Endothelial cell of umbilical vein (primary cell): Measurements from ENCODE around the gene DMTF1. TPM values are rescaled to one million over a fixed set of nuclear protein-coding genes. Genes with fewer than 3 reads are reported as not detected.

Experiments
- BruUV-seq: library from RNA; stranded (reverse); fragments of 400-500 nt; replicated peaks from 2 replicates; lab custom pipeline; 2021; lab: Mats Ljungman, UMichigan
- CTCF ChIA-PET: fragments of 300-600, 350-600 bp; sonication (Branson Sonifier 250); formaldehyde crosslinking; loops from one replicate; lab custom pipeline; 2021; ENCODE audit warnings: antibody characterized with exemption, inconsistent platforms; lab: Charles Lee
- POLR2A ChIA-PET: fragments of 300-600, 350-600 bp; sonication (Branson Sonifier 250); formaldehyde crosslinking; loops from one replicate; lab custom pipeline; 2021; ENCODE audit warnings: antibody characterized with exemption, inconsistent platforms; lab: Charles Lee
- DNase-seq: peaks from one replicate; pipeline ENCODE4 v3.0.0-alpha.2; 2011; ENCODE audit warnings: low read depth, low spot score
- FAIRE-seq: peaks from 2 replicates; lab custom pipeline; 2011; peaks lifted over from hg19 to GRCh38; lab: Jason Lieb, UNC
- H2AFZ ChIP-seq: 2 replicates; pipeline ENCODE4 v1.6.0; 2012; ENCODE audit warnings: low read depth, low read length, control low read depth, inconsistent platforms
- H3K27ac ChIP-seq: 2 replicates; pipeline ENCODE4 v1.5.1; 2011; ENCODE audit warnings: low read depth, mild to moderate bottlenecking, control low read depth, low read length, moderate library complexity; ENCODE audit not compliant: insufficient read depth
- H3K27me3 ChIP-seq, 2 experiments: 2 replicates each; pipeline versions ENCODE4 v1.6.0 to v1.6.1; 2011; ENCODE audit warnings: low read length in 2 of 2, mixed read lengths in 1 of 2; ENCODE audit not compliant: control insufficient read depth in 2 of 2, insufficient read depth in 2 of 2
- H3K36me3 ChIP-seq, 2 experiments: 2 replicates in 1 of 2; 3 replicates in 1 of 2; pipeline ENCODE4 v1.5.1; 2011; ENCODE audit warnings: low read length in 2 of 2, mild to moderate bottlenecking in 1 of 2, moderate library complexity in 1 of 2; ENCODE audit not compliant: control insufficient read depth in 2 of 2, insufficient read depth in 2 of 2; ENCODE audit errors: extremely low read depth in 1 of 2
- H3K4me1 ChIP-seq: 3 replicates; pipeline ENCODE4 v1.5.1; 2011; ENCODE audit warnings: mild to moderate bottlenecking, low read length; ENCODE audit not compliant: control insufficient read depth, insufficient read depth; ENCODE audit errors: extremely low read depth
- H3K4me2 ChIP-seq: 2 replicates; pipeline ENCODE4 v1.6.1; 2011; ENCODE audit warnings: low read length, control low read depth, mixed read lengths; ENCODE audit not compliant: insufficient read depth
- H3K4me3 ChIP-seq, 3 experiments: fragments of 200-600 bp in 1 of 3; sonication (generic), shearing (Covaris generic) in 1 of 3; replicated peaks in 1 of 3; 2 replicates each; pipeline ENCODE4 v1.5.1; 2011 to 2016; ENCODE audit warnings: control low read depth in 3 of 3, low read length in 3 of 3, mild to moderate bottlenecking in 2 of 3, inconsistent platforms in 1 of 3, low read depth in 1 of 3, moderate library complexity in 1 of 3; ENCODE audit not compliant: insufficient read depth in 1 of 3
- H3K79me2 ChIP-seq: 2 replicates; pipeline ENCODE4 v1.6.0; 2012; ENCODE audit warnings: low read length, inconsistent platforms; ENCODE audit not compliant: control insufficient read depth, insufficient read depth
- H3K9ac ChIP-seq: replicated peaks from 2 replicates; pipeline ENCODE3; 2011; ENCODE audit warnings: low read length, control low read depth; ENCODE audit not compliant: insufficient read depth; ENCODE audit errors: extremely low read depth
- H3K9me1 ChIP-seq: replicated peaks from 3 replicates; pipeline ENCODE4 v1.6.0; 2011; ENCODE audit warnings: mild to moderate bottlenecking, low read length; ENCODE audit not compliant: control insufficient read depth, insufficient read depth; ENCODE audit errors: extremely low read depth
- H3K9me3 ChIP-seq: replicated peaks from 2 replicates; pipeline ENCODE4 v1.5.1; 2012; ENCODE audit warnings: low read length, inconsistent platforms; ENCODE audit not compliant: control insufficient read depth, insufficient read depth
- H4K20me1 ChIP-seq: replicated peaks from 2 replicates; pipeline ENCODE3; 2011; ENCODE audit warnings: mild to moderate bottlenecking, low read length; ENCODE audit not compliant: control insufficient read depth, insufficient read depth; ENCODE audit errors: extremely low read depth
- EZH2 ChIP-seq: IDR thresholded peaks from 2 replicates; pipeline ENCODE4 v1.6.1; 2012; ENCODE audit warnings: borderline replicate concordance, low read depth, mild to moderate bottlenecking, moderate library complexity, low read length, inconsistent platforms; ENCODE audit not compliant: severe bottlenecking
- GATA2 ChIP-seq: IDR thresholded peaks from 2 replicates; pipeline ENCODE4 v1.7.0; 2011; ENCODE audit warnings: low read depth, mild to moderate bottlenecking, moderate library complexity, mixed read lengths, low read length; ENCODE audit not compliant: insufficient read length, insufficient read depth
- JUN ChIP-seq: IDR thresholded peaks from 2 replicates; pipeline ENCODE4 v1.6.1; 2011; ENCODE audit warnings: borderline replicate concordance, low read depth; ENCODE audit not compliant: insufficient read length, insufficient read depth
- POLR2AphosphoS5 ChIP-seq: IDR thresholded peaks from 2 replicates; pipeline ENCODE4 v1.6.1; 2012; ENCODE audit warnings: low read depth, mild to moderate bottlenecking, control low read depth, low read length, moderate library complexity; ENCODE audit not compliant: insufficient read depth
- dilution Hi-C: fragments of 300-500 bp; cut with MboI; formaldehyde crosslinking; loops from one replicate; pipeline ENCODE4 v1.15.0; 2019; ENCODE audit warnings: low sequenced_read_pairs; ENCODE audit not compliant: extremely low pct_ligation_motif_present
- intact Hi-C: fragments of 100-400 bp; cut with micrococcal nuclease; formaldehyde crosslinking; loops from one replicate; pipeline ENCODE4 v1.10.0; 2022
- polyA plus RNA-seq, 4 experiments: library from polyadenylated mRNA; depleted of rRNA in 3 of 4; stranded (reverse) in 3 of 4; unstranded in 1 of 4; fragments of >200 nt; gene quantifications; 2 replicates each; pipeline versions ENCODE4 v1.2.1 to v1.2.3, GENCODE V29; 2011 to 2012; ENCODE audit warnings: missing spikeins in 1 of 4
- total RNA-seq: library from RNA; stranded (reverse); gene quantifications from 2 replicates; pipeline ENCODE4 v1.2.3, GENCODE V29; 2021
- TF ChIP-seq, protein P1 (sequence below), 2 donors: IDR thresholded peaks; 1 replicate in 1 of 2; 2 replicates in 1 of 2; pipeline ENCODE4 v1.5.1; 2011; ENCODE audit warnings: low read length in 2 of 2, mild to moderate bottlenecking in 2 of 2, moderate library complexity in 2 of 2, control low read depth in 1 of 2, inconsistent platforms in 1 of 2, low read depth in 1 of 2; ENCODE audit not compliant: insufficient read depth in 1 of 2; ENCODE audit errors: extremely low read depth in 1 of 2
- TF ChIP-seq, protein P2 (sequence below): IDR thresholded peaks from 2 replicates; pipeline ENCODE4 v1.6.1; 2011; ENCODE audit not compliant: insufficient read depth, insufficient read length

DMTF1 gene
- total and polyA plus RNA-seq, 2 donors (not counting 3 experiments of a cell fraction or from before 2014, with no cell fraction given), result 78.5 to 100.0 TPM

DNA sequence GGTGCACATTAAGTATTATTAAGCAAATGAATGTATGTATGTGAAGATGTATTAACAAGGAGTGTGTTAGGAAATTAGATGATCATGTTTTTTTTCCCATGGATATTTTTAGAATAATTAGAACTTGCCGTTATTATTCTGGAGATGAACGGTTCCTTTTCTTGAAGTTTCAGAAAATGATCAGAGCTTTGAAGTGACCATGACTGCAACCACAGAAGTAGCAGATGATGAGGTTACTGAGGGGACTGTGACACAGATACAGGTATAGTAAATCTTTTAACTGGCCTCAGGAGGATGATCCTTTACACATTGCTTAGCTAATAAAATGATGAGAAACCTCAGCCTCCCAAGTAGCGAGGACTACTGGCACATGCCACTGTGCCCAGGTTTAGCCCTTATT, 18.6 kb downstream of the DMTF1 start:
- Histone ChIP-seq H3K4me2 (no peak overlapping the region), H2AFZ (no peak overlapping the region), H3K79me2 (peaks cover 4% of the 10 kb centered on the region), H3K4me3 (no peak overlapping the region), H3K4me1 (no peaks in the 10 kb centered on the region), H3K9me1 (no peaks in the 10 kb centered on the region), H3K9ac (no peak overlapping the region), H3K27me3 (no peaks in the 10 kb centered on the region), H3K36me3 (peaks cover 25 to 67% of the 10 kb centered on the region in 2 experiments), H3K27ac (no peak overlapping the region), H4K20me1 (no peaks in the 10 kb centered on the region), H3K9me3 (no peaks in the 10 kb centered on the region)
- CTCF ChIA-PET, result no interaction called here
- dilution Hi-C loops (no loop called here), intact Hi-C loops (loop anchor here (2.0 kb wide), 1 partner anchor 24 kb away; no protein-coding TSS in a partner anchor)
- POLR2A ChIA-PET, result no interaction called here
- TF ChIP-seq EZH2, result no peak
- TF ChIP-seq, protein P1, sequence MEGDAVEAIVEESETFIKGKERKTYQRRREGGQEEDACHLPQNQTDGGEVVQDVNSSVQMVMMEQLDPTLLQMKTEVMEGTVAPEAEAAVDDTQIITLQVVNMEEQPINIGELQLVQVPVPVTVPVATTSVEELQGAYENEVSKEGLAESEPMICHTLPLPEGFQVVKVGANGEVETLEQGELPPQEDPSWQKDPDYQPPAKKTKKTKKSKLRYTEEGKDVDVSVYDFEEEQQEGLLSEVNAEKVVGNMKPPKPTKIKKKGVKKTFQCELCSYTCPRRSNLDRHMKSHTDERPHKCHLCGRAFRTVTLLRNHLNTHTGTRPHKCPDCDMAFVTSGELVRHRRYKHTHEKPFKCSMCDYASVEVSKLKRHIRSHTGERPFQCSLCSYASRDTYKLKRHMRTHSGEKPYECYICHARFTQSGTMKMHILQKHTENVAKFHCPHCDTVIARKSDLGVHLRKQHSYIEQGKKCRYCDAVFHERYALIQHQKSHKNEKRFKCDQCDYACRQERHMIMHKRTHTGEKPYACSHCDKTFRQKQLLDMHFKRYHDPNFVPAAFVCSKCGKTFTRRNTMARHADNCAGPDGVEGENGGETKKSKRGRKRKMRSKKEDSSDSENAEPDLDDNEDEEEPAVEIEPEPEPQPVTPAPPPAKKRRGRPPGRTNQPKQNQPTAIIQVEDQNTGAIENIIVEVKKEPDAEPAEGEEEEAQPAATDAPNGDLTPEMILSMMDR (IDR thresholded peaks at IDR 0.05; ENCODE audit: extremely low read depth in 1 of 2, insufficient read depth in 1 of 2, low read depth in 1 of 2, low read length in 2 of 2), result no peak
- no peak for TF ChIP-seq JUN
- TF ChIP-seq, protein P2, sequence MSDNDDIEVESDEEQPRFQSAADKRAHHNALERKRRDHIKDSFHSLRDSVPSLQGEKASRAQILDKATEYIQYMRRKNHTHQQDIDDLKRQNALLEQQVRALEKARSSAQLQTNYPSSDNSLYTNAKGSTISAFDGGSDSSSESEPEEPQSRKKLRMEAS, result no peak
- no peak for TF ChIP-seq GATA2
- TF ChIP-seq POLR2AphosphoS5, result no peak
- FAIRE-seq (no peak), DNase-seq (no peak)
- BruUV-seq, result no TSS peak
